PC-9 (cell line): ENCODE measurements around the gene MACROD2.

ENCODE experiments used
- CTCF ChIP-seq: fragments of 200-600 bp; sonication (generic); conservative IDR thresholded peaks from 2 replicates; pipeline ENCODE4 v1.6.1; 2017; ENCODE audit warnings: mixed run types, antibody characterized with exemption, mild to moderate bottlenecking, moderate library complexity
- EZH2 ChIP-seq: fragments of 200-600 bp; sonication (generic); IDR thresholded peaks from 2 replicates; pipeline ENCODE4 v1.8.0; 2017; ENCODE audit warnings: antibody characterized with exemption, low read depth

- TF ChIP-seq CTCF, result no peak
- no peak for TF ChIP-seq EZH2
Observed at GRCh38 chr20:14445310-14445709, 450.0 kb downstream of the MACROD2 start.
